KG1 (cell line): Measurements from ENCODE around the gene CYP27B1.
A peak's percentile ranks its signal among the peaks of the same experiment; 100 is the strongest.

Experiments used
- DNase-seq: peaks from one replicate; lab custom pipeline; 2025; lab: John Stamatoyannopoulos, UW

CYP27B1 gene

GRCh38 chr12:57765698-57766463, 997 bp downstream of the CYP27B1 start:
- no peak for DNase-seq

GRCh38 chr12:57765003-57765697, 1.7 kb downstream of the CYP27B1 start:
- DNase-seq = no peak

GRCh38 chr12:57764662-57765002, 2.2 kb downstream of the CYP27B1 start:
- DNase-seq = no peak

DNA sequence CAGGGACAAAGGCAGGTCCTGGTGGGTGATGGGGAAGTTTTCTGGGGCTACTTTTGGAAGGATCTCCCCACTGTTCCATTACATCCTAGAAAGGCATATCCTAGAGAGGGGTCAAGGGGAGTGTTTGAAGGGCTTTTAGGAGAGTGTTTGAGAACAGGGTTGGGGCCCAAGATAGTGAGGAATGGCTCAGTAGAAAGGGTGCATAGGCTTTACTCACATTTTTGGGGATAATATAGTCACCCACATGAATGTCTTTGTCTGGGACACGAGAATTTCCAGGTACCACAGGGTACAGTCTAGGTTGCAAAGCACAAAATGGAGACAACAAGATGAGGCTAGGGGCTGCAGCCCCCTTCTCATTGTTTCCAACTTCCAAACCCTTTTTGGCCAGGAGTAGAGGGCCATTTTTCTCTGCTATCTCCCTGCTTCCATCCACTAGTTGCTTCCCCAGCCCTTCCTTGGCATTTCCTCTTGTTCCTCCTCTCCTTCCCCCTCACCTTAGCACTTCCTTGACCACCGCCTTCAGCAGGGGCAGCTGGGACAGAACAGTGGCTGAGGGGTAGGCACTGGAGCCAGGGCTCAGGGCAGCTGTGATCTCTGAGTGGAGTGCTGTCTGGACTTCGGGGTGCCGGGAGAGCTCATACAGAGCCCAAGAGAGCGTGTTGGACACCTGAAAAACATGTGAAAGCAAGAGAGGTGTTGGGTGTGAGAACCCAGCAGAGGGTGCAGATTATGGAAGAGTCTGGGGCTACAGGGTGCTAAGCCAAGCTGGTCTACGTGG, 2.8 kb downstream of the CYP27B1 start:
- DNase-seq = no peak

DNA sequence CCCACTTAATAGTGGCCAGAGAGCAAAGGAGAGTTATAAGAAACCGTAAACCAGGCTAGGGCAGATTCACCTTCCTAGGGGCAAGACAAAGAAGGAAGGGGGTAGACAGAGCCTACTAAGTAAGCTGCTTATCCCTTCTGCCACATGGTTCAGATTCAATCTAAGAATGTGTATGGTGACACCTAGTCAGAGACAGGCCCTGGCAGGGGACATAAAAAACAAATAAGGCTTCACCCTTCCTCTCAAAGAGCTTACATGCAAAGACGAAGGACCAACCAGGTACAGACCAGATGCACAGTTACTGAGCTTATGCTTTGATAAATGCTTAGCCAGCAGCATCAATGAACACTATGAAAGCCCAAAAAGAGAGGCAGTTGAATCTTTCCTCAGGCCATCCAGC, 4.4 kb downstream of the CYP27B1 start:
- no peak for DNase-seq

DNA sequence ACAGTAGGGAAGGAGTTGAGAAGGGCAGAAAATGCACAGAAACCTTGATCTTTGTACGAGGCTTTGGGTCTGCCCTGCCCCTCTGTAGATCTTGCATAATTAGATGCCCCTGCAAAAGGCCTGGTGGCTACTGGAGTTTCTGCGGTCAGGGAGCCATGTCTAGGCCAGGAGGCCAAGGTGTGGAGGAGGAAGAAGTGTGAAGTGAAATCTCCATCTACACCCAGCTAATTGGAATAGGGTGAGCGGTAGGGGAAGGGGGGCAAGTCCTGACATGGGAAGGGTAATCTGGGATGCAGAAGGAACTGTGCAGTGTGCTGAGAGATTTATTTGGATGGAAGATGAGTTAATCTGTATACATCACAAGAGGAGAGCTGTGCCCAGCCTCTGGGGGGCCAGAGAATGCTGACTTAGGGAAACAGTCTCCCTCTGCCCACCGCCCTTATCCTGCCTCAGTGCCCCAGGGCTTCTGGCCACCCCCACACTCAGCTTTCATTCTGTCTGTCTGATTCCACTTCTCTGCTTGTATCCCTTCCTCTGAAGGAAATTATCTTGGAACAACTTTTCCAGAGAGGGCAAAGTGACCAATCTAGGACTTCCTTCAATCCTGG, 5.4 kb downstream of the CYP27B1 start:
- no peak for DNase-seq

- no peak for DNase-seq
These were observed 6.4 kb downstream of the CYP27B1 start for GRCh38 chr12:57760347-57760982.

DNA sequence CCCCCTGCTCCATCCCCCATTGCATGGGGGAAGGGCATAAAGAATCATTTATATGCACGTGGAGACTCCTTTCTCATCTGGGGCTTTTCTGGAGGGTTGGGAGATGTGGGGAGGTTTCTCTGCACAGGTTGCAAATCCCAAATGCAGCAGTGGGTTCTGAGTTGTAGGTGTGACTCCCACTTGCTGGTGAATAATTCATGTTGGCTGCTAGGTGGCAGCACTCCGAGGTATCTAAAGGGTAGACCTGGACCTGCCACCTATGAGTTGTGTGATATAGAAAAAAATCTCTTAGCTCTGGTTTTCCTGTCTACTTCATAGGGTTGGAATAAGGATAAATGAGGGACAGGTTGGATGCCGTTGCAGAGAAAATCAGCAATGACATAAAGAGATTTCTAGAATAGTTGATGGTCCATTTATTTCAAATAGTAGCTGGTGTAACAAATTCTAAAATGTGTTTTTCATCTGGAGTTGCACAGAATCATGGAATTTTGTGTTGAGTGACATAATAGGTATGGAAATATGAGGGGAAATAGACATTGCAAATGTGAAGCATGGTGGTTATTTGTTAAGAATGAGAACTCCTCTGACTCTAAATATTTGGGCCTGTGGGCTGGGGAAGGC, 7.4 kb downstream of the CYP27B1 start:
- no peak for DNase-seq

DNA sequence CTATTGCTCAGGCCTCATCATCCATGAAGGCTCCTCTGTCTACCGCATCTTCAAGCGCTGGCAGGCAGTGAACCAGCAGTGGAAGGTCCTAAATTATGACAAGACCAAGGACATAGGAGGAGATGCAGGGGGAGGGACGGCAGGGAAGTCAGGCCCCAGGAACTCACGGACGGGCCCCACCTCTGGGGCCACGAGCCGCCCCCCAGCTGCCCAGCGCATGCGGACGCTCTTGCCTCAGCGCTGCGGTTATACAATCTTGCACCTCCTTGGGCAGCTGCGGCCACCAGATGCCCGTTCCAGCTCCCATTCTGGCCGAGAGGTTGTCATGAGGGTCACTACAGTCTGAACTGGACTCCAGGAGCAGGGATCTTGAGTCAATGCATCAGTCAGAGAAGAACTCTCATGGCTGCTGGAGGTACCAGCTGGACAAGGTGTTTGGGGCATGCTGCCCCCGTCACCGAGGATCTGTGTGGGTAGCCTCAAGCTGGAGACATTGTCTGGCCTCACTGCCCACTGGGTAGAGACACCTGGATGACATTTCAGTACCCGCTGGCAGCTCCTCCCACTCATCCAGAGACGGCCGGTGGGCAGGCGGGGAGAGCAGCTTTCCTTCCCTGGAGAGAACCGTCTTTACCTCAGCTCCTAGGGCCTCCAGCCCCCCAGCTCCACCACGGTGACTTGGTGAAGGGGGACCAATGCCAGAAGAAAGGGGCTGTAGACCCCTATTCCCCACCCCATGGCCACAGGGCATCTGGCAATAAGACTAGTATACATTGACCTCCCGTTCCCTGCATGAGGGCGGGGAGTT, 8.1 kb downstream of the CYP27B1 start:
- DNase-seq = no peak

GRCh38 chr12:57757771-57758170, 9.1 kb downstream of the CYP27B1 start:
- no peak for DNase-seq

DNA sequence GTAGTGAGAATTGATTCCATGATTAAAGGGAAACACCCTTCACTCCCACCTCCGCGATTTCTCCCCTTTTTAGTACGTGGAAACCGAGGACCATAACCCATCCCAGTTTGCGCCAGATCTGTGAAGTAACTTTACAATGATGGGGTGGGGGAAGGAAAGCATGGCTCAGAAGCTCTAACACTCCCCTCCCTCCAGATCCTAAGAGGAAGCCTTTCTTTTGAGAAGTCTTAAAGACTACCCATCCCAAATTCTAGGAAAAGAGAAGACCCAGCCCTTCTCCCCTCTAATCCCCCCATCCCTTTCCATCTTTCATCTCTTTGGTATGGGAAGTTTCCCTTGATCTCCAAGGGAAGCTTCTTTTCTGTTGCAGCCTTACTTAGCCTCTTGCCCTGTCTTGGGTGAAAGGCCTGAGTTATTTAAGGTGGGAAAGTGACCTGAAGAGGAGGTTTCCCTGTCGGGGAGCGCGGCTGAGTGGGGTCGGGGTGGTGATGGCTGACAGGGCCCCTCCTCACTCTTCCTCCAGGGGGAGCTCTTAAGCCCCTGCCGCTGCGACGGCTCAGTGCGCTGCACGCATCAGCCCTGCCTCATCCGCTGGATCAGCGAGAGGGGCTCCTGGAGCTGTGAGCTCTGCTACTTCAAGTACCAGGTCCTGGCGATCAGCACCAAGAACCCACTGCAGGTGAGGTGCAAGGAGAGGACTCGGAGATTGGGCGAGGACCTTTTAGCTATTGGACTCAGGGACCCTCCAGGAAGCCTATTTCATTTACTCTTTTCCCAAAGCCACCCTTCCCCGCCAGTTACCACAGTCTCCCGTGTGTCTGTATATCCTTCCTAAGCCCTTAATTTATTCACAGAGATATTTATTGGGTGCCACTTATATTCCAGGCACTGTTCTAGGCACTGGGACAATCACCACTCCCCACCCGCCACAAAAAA, 10.2 kb downstream of the CYP27B1 start:
- no peak for DNase-seq

- DNase-seq = no peak
These were observed 11.2 kb downstream of the CYP27B1 start for GRCh38 chr12:57755454-57756372.

DNA sequence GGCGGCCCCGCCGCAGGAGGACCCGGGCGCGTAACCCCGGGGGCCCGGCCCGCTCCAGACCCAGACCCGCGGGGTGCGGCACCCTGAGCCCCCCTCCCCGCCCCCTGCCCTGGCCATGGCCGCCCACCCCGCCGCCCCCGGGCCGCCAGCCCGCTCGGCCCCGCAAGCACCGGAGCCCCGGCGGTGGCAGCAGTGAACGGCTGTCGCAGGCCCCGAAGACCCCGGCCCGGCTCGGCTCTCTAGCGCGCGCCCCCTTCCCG, 11.8 kb downstream of the CYP27B1 start:
- DNase-seq = no peak

- DNase-seq = no peak
These were observed 12.3 kb downstream of the CYP27B1 start, which contains the start of gene MARCHF9 for GRCh38 chr12:57754411-57755193. TSS of gene MARCHF9 (plus strand) at chr12:57755103. CDS start at chr12:57755529, 426 bp downstream.

DNA sequence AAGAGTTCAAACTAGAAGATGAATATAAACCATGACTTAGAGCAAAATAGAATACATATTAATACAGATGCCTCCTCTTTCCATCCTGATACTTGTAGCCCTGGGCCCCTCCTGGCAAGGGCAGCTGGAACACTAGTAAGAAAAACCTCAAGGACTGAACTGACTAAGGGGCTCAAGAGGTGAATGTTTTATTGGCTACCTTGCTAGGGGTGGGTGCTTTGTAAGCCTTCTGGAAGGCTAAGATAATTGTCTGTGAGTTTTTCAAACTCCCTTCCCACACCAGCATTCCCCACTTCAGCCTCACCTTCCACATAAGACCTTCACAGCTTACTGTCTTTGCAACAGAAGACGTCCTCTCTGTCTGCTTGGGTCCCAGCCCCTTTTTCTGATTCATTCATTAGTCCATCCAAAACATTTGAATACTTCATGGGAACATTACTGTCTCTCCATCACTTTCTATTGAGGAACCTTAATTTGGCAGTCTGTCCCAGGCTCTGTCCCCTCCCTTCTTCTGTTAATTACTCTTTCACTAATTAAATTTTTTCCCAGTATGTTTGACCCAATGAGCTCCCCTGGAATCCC, 13.0 kb downstream of the CYP27B1 start:
- DNase-seq = no peak

DNA sequence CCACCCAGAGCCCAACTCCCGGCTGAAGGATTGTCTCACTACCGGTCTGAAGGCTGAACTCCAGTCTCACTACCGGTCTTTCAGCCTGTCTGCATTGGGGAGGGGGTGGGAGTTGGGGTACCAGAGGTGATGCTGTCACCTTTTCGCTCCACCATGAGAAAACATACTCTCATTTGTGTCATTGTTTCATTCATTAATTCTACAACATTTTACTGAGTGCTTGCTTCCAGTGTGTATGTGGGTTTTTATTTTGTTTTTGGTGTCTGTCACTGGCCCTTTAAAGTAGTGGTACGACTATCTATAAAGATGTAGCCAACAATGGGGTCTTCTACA, 14.2 kb downstream of the CYP27B1 start:
- no peak for DNase-seq

GRCh38 chr12:57751788-57752667, 14.8 kb downstream of the CYP27B1 start, which contains the start of gene CDK4:
TSS of gene CDK4 (minus strand) at chr12:57752310. CDS start at chr12:57751717, 593 bp downstream.
- peak; percentile 75 for DNase-seq
